K562 (cell line): ENCODE results near the gene UBXN11. TPM values are rescaled to one million over a fixed set of nuclear protein-coding genes. Genes with fewer than 3 reads are reported as not detected.

Experiments used
- CBFA2T2 ChIP-seq: fragments of 450-650 bp; conservative IDR thresholded peaks from 2 replicates; pipeline ENCODE4 v1.6.1; 2017; ENCODE audit warnings: mild to moderate bottlenecking
- CBX2 ChIP-seq: fragments of 200-600 bp; sonication (generic); IDR thresholded peaks from one replicate; pipeline ENCODE4 v1.6.1; 2012; ENCODE audit warnings: mild to moderate bottlenecking, low read length, inconsistent platforms; ENCODE audit not compliant: insufficient read depth, poor library complexity, severe bottlenecking
- DACH1 ChIP-seq: fragments of 450-650 bp; IDR thresholded peaks from 2 replicates; pipeline ENCODE4 v1.6.1; 2018; ENCODE audit not compliant: partially characterized antibody
- DMBX1 ChIP-seq: fragments of 250-450 bp; sonication (Bioruptor Pico); IDR thresholded peaks from 2 replicates; pipeline ENCODE4 v1.8.0; 2022; ENCODE audit warnings: inconsistent platforms, mild to moderate bottlenecking, moderate library complexity, borderline replicate concordance
- FOSL1 ChIP-seq: fragments of 200-800 bp; sonication (Bioruptor generic); conservative IDR thresholded peaks from 2 replicates; pipeline ENCODE4 v1.6.1; 2016; ENCODE audit warnings: missing genetic modification characterization, missing compliant biosample characterization
- HDGF ChIP-seq: fragments of 450-650 bp; IDR thresholded peaks from 2 replicates; pipeline ENCODE4 v1.6.1; 2016
- MYC ChIP-seq, 2 experiments: fragments of 250-450 bp in 1 of 2; sonication (Bioruptor Pico) in 1 of 2; IDR thresholded peaks; 2 replicates each; pipeline versions ENCODE4 v1.5.1 to v1.6.1; 2012 to 2021; ENCODE audit warnings: low read depth in 2 of 2, borderline replicate concordance in 1 of 2, improper control_type of control experiment in 1 of 2, low read length in 1 of 2, mild to moderate bottlenecking in 1 of 2, moderate library complexity in 1 of 2
- POLR2AphosphoS5 ChIP-seq: IDR thresholded peaks from 2 replicates; pipeline ENCODE4 v1.6.1; 2011; ENCODE audit warnings: mild to moderate bottlenecking, low read depth, low read length, moderate library complexity; ENCODE audit not compliant: control insufficient read depth, insufficient read depth
- TCF3 ChIP-seq: sonication (generic); formaldehyde crosslinking; IDR thresholded peaks from 2 replicates; pipeline ENCODE4 v1.4.0; 2020; ENCODE audit warnings: mild to moderate bottlenecking, missing genetic modification reagents
- TEAD1 ChIP-seq, 2 experiments: fragments of 450-650 bp in 1 of 2; sonication (generic) in 1 of 2; formaldehyde crosslinking; IDR thresholded peaks; 2 replicates each; pipeline versions ENCODE4 v1.4.0 to v1.8.0; 2020 to 2022; ENCODE audit warnings: mild to moderate bottlenecking in 2 of 2, missing genetic modification reagents in 1 of 2
- ZEB2 ChIP-seq: fragments of 450-650 bp; IDR thresholded peaks from 2 replicates; pipeline ENCODE4 v1.6.1; 2016
- ZKSCAN1 ChIP-seq: fragments of 150-350 bp; IDR thresholded peaks from 2 replicates; pipeline ENCODE4 v1.6.1; 2016; ENCODE audit warnings: low read depth, low read length
- polyA plus RNA-seq, 8 experiments: library from polyadenylated mRNA; depleted of rRNA in 4 of 8; stranded (reverse) in 5 of 8; unstranded in 3 of 8; fragments of >200 nt; fragmentation: Nextera tagmentation in 2 of 8; fragmentation: Illumina TruSeq in 1 of 8; extraction: Ambion mirVana in 2 of 8; extraction: Trizol in 1 of 8; gene quantifications; 2 replicates each; pipeline versions ENCODE4 v1.2.1 to v1.2.3, GENCODE V29; 2011 to 2014; ENCODE audit warnings: inconsistent platforms in 1 of 8, missing spikeins in 1 of 8
- total RNA-seq, 7 experiments: library from RNA; depleted of rRNA in 6 of 7; stranded (reverse); fragments of >200 nt in 6 of 7; fragmentation: Illumina TruSeq in 2 of 7; extraction: Trizol in 2 of 7; gene quantifications; 2 replicates each; pipeline versions ENCODE4 v1.2.1 to v1.2.3, GENCODE V29; 2011 to 2021; ENCODE audit warnings: low replicate concordance in 1 of 7
- TF ChIP-seq, protein P1 (sequence below): fragments of 450-650 bp; IDR thresholded peaks from 2 replicates; pipeline ENCODE4 v1.6.1; 2014; ENCODE audit warnings: low read depth, mild to moderate bottlenecking, moderate library complexity, borderline replicate concordance
- TF ChIP-seq, protein P2 (sequence below): conservative IDR thresholded peaks from 2 replicates; pipeline ENCODE4 v1.6.1; 2011; ENCODE audit warnings: low read depth, mild to moderate bottlenecking, low read length; ENCODE audit not compliant: control insufficient read depth
- TF ChIP-seq, protein P3 (sequence below): fragments of 200-800 bp; sonication (Bioruptor generic); IDR thresholded peaks from 2 replicates; pipeline ENCODE4 v1.6.1; 2016; ENCODE audit warnings: missing genetic modification characterization, missing compliant biosample characterization
- TF ChIP-seq, protein P4 (sequence below): sonication (generic); formaldehyde crosslinking; IDR thresholded peaks from 2 replicates; pipeline ENCODE4 v1.8.1; 2023; ENCODE audit warnings: mild to moderate bottlenecking, missing genetic modification reagents, moderate library complexity

UBXN11 gene
- total and polyA plus RNA-seq, 9 of the 15 experiments (the other 6 are each of a cell fraction or from before 2014, with no cell fraction given), result 0.48 to 34.3 (median 11.3) TPM

DNA sequence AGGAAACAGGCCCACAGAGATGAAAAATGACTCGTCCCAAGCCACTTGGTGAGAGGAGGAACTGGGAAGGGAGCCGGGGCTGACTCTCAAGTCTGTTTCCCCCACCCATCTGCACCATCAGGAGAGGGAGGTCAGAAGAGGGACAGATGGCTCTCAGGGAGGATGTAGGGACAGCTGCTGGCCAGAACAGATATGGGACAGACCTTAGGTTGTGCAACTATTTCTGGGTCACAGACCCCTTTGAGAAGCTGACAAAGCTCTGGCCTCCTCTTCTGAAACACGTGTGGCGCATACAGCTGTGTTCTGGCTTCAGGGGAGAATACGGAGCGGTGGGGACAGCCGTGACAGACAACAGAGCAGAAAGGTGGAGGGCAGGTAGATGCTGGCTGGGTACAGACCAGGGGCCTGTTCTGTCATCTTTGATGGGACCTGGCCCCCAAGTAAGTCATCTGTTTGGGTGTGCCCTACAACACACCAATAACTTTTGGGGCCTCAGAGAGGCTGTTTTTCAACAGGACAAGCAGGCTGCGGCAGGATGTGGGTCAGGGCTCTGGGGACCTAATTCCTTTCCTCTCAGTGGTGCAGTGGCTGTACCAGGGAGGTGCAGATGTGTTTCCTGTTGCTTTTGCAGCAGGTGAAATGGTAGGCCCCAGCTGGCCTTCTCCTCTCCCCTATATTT lies 19.3 kb downstream of the UBXN11 start (continued):
- TF ChIP-seq, protein P1, sequence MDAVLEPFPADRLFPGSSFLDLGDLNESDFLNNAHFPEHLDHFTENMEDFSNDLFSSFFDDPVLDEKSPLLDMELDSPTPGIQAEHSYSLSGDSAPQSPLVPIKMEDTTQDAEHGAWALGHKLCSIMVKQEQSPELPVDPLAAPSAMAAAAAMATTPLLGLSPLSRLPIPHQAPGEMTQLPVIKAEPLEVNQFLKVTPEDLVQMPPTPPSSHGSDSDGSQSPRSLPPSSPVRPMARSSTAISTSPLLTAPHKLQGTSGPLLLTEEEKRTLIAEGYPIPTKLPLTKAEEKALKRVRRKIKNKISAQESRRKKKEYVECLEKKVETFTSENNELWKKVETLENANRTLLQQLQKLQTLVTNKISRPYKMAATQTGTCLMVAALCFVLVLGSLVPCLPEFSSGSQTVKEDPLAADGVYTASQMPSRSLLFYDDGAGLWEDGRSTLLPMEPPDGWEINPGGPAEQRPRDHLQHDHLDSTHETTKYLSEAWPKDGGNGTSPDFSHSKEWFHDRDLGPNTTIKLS, result 0 out of 2 replicates have a peak, but pooled peaks have one; percentile 29
- peak; percentile 89 for TF ChIP-seq DACH1
- peak; percentile 99 for TF ChIP-seq CBFA2T2
- peak; percentile 81; the same call in 1 of the 2 replicates for TF ChIP-seq MYC (IDR thresholded peaks at IDR 0.05; ENCODE audit: low read depth, low read length)
- no peak for TF ChIP-seq MYC (CRISPR knock-in tag; IDR thresholded peaks at IDR 0.05; ENCODE audit: borderline replicate concordance, low read depth)
- TF ChIP-seq TCF3, result peak; percentile 99
- TF ChIP-seq CBX2, result no peak
- peak; percentile 72 for TF ChIP-seq ZEB2
- TF ChIP-seq HDGF, result no peak
- peak in 1 of 2 experiments; percentile 49; a peak in 1 of 4 replicates for TF ChIP-seq TEAD1 (CRISPR knock-in tag; IDR thresholded peaks at IDR 0.05)
- TF ChIP-seq ZKSCAN1, result peak; percentile 64; the same call in 1 of the 2 replicates
- TF ChIP-seq DMBX1 (CRISPR knock-in tag), result peak; percentile 94
- peak; percentile 98 for TF ChIP-seq POLR2AphosphoS5
- TF ChIP-seq, protein P2, sequence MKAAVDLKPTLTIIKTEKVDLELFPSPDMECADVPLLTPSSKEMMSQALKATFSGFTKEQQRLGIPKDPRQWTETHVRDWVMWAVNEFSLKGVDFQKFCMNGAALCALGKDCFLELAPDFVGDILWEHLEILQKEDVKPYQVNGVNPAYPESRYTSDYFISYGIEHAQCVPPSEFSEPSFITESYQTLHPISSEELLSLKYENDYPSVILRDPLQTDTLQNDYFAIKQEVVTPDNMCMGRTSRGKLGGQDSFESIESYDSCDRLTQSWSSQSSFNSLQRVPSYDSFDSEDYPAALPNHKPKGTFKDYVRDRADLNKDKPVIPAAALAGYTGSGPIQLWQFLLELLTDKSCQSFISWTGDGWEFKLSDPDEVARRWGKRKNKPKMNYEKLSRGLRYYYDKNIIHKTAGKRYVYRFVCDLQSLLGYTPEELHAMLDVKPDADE, result peak; percentile 94
- 0 out of 2 replicates have a peak, but pooled peaks have one; percentile 47 for TF ChIP-seq FOSL1
- TF ChIP-seq, protein P3, sequence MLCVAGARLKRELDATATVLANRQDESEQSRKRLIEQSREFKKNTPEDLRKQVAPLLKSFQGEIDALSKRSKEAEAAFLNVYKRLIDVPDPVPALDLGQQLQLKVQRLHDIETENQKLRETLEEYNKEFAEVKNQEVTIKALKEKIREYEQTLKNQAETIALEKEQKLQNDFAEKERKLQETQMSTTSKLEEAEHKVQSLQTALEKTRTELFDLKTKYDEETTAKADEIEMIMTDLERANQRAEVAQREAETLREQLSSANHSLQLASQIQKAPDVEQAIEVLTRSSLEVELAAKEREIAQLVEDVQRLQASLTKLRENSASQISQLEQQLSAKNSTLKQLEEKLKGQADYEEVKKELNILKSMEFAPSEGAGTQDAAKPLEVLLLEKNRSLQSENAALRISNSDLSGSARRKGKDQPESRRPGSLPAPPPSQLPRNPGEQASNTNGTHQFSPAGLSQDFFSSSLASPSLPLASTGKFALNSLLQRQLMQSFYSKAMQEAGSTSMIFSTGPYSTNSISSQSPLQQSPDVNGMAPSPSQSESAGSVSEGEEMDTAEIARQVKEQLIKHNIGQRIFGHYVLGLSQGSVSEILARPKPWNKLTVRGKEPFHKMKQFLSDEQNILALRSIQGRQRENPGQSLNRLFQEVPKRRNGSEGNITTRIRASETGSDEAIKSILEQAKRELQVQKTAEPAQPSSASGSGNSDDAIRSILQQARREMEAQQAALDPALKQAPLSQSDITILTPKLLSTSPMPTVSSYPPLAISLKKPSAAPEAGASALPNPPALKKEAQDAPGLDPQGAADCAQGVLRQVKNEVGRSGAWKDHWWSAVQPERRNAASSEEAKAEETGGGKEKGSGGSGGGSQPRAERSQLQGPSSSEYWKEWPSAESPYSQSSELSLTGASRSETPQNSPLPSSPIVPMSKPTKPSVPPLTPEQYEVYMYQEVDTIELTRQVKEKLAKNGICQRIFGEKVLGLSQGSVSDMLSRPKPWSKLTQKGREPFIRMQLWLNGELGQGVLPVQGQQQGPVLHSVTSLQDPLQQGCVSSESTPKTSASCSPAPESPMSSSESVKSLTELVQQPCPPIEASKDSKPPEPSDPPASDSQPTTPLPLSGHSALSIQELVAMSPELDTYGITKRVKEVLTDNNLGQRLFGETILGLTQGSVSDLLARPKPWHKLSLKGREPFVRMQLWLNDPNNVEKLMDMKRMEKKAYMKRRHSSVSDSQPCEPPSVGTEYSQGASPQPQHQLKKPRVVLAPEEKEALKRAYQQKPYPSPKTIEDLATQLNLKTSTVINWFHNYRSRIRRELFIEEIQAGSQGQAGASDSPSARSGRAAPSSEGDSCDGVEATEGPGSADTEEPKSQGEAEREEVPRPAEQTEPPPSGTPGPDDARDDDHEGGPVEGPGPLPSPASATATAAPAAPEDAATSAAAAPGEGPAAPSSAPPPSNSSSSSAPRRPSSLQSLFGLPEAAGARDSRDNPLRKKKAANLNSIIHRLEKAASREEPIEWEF, result 0 out of 2 replicates have a peak, but pooled peaks have one; percentile 31
- TF ChIP-seq, protein P4, sequence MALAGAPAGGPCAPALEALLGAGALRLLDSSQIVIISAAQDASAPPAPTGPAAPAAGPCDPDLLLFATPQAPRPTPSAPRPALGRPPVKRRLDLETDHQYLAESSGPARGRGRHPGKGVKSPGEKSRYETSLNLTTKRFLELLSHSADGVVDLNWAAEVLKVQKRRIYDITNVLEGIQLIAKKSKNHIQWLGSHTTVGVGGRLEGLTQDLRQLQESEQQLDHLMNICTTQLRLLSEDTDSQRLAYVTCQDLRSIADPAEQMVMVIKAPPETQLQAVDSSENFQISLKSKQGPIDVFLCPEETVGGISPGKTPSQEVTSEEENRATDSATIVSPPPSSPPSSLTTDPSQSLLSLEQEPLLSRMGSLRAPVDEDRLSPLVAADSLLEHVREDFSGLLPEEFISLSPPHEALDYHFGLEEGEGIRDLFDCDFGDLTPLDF, result no peak
